Body of pancreas (tissue), 4 donors: Measurements from ENCODE around the gene MROH2B. TPM values are rescaled to one million over a fixed set of nuclear protein-coding genes. Genes with fewer than 3 reads are reported as not detected.

Experiments used
- ATAC-seq: fragments of 150-250 bp; one replicate; pipeline ENCODE4 v1.9.1; 2016
- DNase-seq, 4 donors: peaks; one replicate each; pipeline ENCODE4 v3.0.0-alpha.2; 2019
- H3K27ac ChIP-seq, 4 donors: fragments of 200-600 bp; sonication (generic); 1 replicate in 3 of 4; 2 replicates in 1 of 4; pipeline versions ENCODE4 v1.5.1 to v1.6.1; 2016 to 2019; ENCODE audit warnings: mild to moderate bottlenecking in 1 of 4, mixed read lengths in 1 of 4, moderate library complexity in 1 of 4
- H3K27me3 ChIP-seq, 2 donors: fragments of 200-600 bp; sonication (generic); one replicate each; pipeline ENCODE4 v1.6.0; 2016; ENCODE audit warnings: mild to moderate bottlenecking in 1 of 2
- H3K36me3 ChIP-seq, 2 donors: fragments of 200-600 bp; sonication (generic); replicated peaks in 1 of 2; 2 replicates each; pipeline ENCODE4 v1.5.1; 2016; ENCODE audit warnings: low read depth in 2 of 2; ENCODE audit not compliant: insufficient read depth in 1 of 2
- H3K4me1 ChIP-seq: fragments of 200-600 bp; sonication (generic); one replicate; pipeline ENCODE4 v1.6.0; 2016
- H3K4me3 ChIP-seq, 2 donors: fragments of 200-600 bp; sonication (generic); 1 replicate in 1 of 2; 2 replicates in 1 of 2; pipeline ENCODE4 v1.5.1; 2016 to 2019
- H3K9me3 ChIP-seq, 3 donors: fragments of 200-600 bp; sonication (generic); 1 replicate in 2 of 3; 2 replicates in 1 of 3; pipeline ENCODE4 v1.5.1; 2016
- POLR2A ChIP-seq, 3 donors: fragments of 450-650 bp; IDR thresholded peaks; one replicate each; pipeline ENCODE4 v1.6.1; 2016; ENCODE audit warnings: antibody characterized with exemption in 3 of 3, mild to moderate bottlenecking in 2 of 3
- WGBS, 2 donors: methylation state at CpG; one replicate each; pipeline ENCODE4 v1.1.5; 2017; 5-methylcytosine and 5-hydroxymethylcytosine counted together
- intact Hi-C: fragments of 100-400 bp; cut with DNase I; formaldehyde crosslinking; loops from one replicate; pipeline ENCODE4 v1.15.1; 2023
- total RNA-seq, 2 donors: library from RNA; depleted of rRNA; stranded (reverse); fragments of >200 nt; gene quantifications; one replicate each; pipeline ENCODE4 v1.1.0, GENCODE V29; 2016
- TF ChIP-seq, protein P1 (sequence below), 7 experiments: fragments of 450-650 bp in 4 of 7; fragments of 200-600 bp in 3 of 7; sonication (generic) in 3 of 7; IDR thresholded peaks; one replicate each; pipeline ENCODE4 v1.5.1; 2016 to 2019; ENCODE audit warnings: antibody characterized with exemption in 7 of 7

The MROH2B gene
- total RNA-seq, 2 donors from 2014 or later = not detected

DNA sequence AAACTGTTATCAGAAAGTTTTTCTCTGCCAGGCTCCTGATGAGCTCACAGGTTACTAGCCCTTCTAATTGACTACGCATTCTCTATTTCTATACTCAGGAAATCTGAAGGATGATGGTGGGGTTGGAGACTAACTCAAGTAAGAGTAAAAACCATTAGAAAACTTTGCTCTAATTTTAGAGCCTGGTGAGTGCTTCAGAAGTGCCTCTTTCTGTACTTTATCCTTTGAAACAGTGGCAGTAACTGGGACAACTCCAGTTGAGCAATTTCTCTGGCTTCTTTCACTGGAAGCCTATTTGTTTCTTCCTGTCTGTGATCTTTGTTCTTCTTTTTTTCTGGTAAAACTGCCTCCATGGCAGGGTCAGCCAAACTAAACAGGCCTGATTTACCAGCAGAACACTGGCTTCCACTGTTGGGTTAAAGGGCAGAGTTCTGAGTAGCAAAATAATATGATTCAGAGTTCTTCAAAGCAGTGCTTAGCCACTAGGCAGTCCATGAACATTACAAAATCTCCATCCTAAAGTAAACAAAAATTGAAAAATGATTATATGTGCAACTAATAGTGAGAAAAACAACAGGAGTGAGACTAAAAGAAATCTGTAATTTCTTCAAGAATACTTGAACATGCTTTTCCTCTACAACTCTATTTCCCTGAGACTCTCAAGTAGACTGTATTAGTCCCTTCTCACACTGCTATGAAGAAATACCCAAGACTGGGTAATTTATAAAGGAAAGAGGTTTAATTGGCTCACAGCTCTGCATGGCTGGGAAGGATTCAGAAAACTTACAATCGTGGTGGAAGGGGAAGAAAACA is 79.8 kb downstream of the MROH2B start:
- no peaks in the 10 kb centered on the region for H3K27me3 ChIP-seq
- TF ChIP-seq, protein P1, sequence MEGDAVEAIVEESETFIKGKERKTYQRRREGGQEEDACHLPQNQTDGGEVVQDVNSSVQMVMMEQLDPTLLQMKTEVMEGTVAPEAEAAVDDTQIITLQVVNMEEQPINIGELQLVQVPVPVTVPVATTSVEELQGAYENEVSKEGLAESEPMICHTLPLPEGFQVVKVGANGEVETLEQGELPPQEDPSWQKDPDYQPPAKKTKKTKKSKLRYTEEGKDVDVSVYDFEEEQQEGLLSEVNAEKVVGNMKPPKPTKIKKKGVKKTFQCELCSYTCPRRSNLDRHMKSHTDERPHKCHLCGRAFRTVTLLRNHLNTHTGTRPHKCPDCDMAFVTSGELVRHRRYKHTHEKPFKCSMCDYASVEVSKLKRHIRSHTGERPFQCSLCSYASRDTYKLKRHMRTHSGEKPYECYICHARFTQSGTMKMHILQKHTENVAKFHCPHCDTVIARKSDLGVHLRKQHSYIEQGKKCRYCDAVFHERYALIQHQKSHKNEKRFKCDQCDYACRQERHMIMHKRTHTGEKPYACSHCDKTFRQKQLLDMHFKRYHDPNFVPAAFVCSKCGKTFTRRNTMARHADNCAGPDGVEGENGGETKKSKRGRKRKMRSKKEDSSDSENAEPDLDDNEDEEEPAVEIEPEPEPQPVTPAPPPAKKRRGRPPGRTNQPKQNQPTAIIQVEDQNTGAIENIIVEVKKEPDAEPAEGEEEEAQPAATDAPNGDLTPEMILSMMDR (IDR thresholded peaks at IDR 0.05) = peak in 1 of 7 experiments; percentile 14
- TF ChIP-seq POLR2A (IDR thresholded peaks at IDR 0.05) = no peak

DNA sequence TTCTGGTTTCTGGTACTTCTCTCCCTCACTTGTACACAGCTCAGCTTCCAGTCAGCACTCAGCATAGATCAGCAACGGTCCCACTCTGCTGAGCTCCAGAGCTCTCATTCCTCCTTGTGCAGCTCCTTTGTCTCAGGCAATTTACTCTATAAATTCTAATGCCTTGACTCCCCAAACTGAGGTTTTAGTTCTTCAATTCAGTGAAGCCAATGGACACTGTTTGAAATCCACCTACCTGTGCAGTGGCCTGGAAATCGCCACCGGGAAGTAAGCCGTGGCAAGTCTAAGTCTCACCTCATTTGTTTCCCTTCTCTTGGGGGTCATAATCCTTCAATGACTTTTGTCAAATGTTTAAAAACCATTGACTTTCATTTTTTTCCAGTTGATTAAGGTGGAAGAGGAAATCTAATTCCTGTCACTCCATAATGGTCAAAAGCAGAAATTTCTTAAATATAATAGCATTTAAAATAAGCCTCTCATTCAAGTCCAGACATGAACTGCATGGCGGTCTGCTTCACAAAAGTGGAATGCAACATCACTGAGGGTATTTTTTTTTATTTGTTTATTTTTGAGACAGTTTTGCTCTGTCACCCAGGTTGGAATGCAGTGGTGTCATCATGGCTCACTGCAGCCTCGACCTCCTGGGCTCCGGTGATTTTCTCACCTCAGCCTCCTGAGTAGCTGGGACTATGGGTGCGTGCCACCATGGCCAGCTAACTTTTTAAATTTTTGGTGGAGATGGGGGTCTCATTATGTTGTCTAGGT is 82.2 kb downstream of the MROH2B start:
- Histone ChIP-seq H3K4me1 (peaks cover 29% of the 10 kb centered on the region), H3K4me3 (no peak overlapping the region), H3K36me3 (no peaks in the 10 kb centered on the region), H3K27ac (no peak overlapping the region), H3K27me3 (no peaks in the 10 kb centered on the region), H3K9me3 (no peaks in the 10 kb centered on the region)
- intact Hi-C loops = no loop called here
- no peak for ATAC-seq
- TF ChIP-seq, protein P1 (IDR thresholded peaks at IDR 0.05) = no peak
- no peak for TF ChIP-seq POLR2A (IDR thresholded peaks at IDR 0.05)
- no peak for DNase-seq
- WGBS, 2 donors = 89 to 93% methylated on average over 8 of the region's 8 CpGs

More for the DNA sequence above, 79.8 kb downstream of the MROH2B start:
- DNase-seq (peak; percentile 26 to 73 (median 37)), ATAC-seq (peak; percentile 86)
- H3K36me3 ChIP-seq = no peaks in the 10 kb centered on the region
- no peaks in the 10 kb centered on the region for H3K9me3 ChIP-seq
- H3K27ac ChIP-seq = peak overlapping the region in 2 of 4 donors; percentile 49 to 56
- intact Hi-C loops = no loop called here
- H3K4me3 ChIP-seq = no peak overlapping the region
- H3K4me1 ChIP-seq = peaks cover 29% of the 10 kb centered on the region
- WGBS, 2 donors = 15 to 18% methylated on average over 2 of the region's 2 CpGs

DNA sequence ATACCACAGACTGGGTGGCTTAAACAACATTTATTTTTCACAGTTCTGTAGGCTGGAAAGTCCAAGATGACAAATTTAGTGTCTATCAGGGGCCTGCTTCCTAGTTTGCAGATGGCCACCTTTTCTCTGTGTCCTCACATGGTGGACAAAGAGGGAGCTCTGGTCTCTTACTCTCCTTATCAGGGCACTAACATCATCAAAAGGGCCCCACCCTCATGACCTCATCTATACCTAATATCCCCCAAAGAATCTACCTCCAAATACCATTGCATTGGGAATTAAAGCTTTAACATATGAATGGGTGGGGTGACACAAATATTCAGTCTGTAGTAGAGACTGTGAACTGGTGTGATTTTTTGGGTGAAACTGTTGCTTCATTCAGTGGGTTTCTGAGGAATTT is 83.8 kb downstream of the MROH2B start:
- TF ChIP-seq POLR2A (IDR thresholded peaks at IDR 0.05) = no peak
- TF ChIP-seq, protein P1 (IDR thresholded peaks at IDR 0.05) = no peak
- no peak overlapping the region for H3K4me3 ChIP-seq
- DNase-seq (no peak), ATAC-seq (no peak)
- peaks cover 27% of the 10 kb centered on the region for H3K4me1 ChIP-seq
- H3K36me3 ChIP-seq = no peaks in the 10 kb centered on the region
- no peak overlapping the region for H3K27ac ChIP-seq
- intact Hi-C loops = no loop called here
- no peaks in the 10 kb centered on the region for H3K9me3 ChIP-seq
- H3K27me3 ChIP-seq = no peaks in the 10 kb centered on the region

DNA sequence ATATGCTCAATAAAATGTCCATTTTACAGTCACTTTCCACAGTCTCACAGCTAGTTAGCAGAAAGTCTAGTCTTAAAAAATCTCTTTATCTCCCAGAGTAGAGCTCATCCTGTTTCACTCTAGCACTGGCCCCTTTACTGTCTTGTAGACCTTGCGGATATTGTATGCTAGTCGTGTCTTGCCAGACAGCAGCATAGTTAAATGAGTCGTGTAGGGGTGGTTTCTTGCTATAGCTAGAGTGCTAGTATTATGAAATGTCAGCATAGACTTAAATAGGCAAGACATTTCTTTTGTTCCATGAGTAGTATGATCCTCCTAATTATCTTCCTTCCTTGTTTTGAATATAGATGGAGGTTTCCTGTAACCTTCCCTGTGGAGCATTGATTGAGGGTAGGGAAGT is 84.5 kb downstream of the MROH2B start:
- ATAC-seq = no peak
- intact Hi-C loops = no loop called here
- Histone ChIP-seq H3K4me3 (no peak overlapping the region), H3K36me3 (no peaks in the 10 kb centered on the region), H3K27me3 (no peaks in the 10 kb centered on the region), H3K9me3 (no peaks in the 10 kb centered on the region), H3K27ac (no peak overlapping the region), H3K4me1 (peaks cover 20% of the 10 kb centered on the region)
- no peak for TF ChIP-seq POLR2A (IDR thresholded peaks at IDR 0.05)
- TF ChIP-seq, protein P1 (IDR thresholded peaks at IDR 0.05) = no peak
- 76 to 81% methylated on average over 3 of the region's 3 CpGs for WGBS, 2 donors
- no peak for DNase-seq
